ENCODE data around the gene RALGAPA2. TPM values are rescaled to one million over a fixed set of nuclear protein-coding genes. Genes with fewer than 3 reads are reported as not detected.

Gene RALGAPA2
- total and polyA plus RNA-seq, 2 of the 13 experiments (the other 11 are each of a cell fraction or from before 2014, with no cell fraction given), result 13.8 to 17.7 TPM

DNA sequence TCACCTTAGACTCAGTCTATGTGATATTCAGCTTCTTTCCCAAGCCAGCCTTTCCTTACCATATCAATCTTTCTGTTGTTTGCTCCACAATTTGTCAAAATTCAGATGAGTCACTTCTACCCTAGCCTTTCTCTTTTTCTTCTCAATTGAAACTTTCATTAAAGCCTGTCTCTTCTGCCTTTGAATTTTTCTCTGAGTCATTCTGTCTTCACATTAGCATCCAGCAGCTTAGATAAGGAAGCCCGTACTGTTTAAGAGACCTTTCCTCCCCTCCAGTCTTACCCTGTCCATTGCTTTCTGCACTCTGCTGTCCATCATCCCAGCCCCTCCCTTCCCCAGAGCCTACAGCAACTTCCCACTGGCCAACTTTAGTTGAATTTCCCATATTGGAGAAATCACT lies 34.9 kb upstream of the RALGAPA2 start (continued):
- TF ChIP-seq, protein P1, sequence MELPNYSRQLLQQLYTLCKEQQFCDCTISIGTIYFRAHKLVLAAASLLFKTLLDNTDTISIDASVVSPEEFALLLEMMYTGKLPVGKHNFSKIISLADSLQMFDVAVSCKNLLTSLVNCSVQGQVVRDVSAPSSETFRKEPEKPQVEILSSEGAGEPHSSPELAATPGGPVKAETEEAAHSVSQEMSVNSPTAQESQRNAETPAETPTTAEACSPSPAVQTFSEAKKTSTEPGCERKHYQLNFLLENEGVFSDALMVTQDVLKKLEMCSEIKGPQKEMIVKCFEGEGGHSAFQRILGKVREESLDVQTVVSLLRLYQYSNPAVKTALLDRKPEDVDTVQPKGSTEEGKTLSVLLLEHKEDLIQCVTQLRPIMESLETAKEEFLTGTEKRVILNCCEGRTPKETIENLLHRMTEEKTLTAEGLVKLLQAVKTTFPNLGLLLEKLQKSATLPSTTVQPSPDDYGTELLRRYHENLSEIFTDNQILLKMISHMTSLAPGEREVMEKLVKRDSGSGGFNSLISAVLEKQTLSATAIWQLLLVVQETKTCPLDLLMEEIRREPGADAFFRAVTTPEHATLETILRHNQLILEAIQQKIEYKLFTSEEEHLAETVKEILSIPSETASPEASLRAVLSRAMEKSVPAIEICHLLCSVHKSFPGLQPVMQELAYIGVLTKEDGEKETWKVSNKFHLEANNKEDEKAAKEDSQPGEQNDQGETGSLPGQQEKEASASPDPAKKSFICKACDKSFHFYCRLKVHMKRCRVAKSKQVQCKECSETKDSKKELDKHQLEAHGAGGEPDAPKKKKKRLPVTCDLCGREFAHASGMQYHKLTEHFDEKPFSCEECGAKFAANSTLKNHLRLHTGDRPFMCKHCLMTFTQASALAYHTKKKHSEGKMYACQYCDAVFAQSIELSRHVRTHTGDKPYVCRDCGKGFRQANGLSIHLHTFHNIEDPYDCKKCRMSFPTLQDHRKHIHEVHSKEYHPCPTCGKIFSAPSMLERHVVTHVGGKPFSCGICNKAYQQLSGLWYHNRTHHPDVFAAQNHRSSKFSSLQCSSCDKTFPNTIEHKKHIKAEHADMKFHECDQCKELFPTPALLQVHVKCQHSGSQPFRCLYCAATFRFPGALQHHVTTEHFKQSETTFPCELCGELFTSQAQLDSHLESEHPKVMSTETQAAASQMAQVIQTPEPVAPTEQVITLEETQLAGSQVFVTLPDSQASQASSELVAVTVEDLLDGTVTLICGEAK (IDR thresholded peaks at IDR 0.05), result no peak
- TF ChIP-seq, protein P1 (CRISPR knock-in tag; IDR thresholded peaks at IDR 0.05), result no peak
- TF ChIP-seq, protein P2, sequence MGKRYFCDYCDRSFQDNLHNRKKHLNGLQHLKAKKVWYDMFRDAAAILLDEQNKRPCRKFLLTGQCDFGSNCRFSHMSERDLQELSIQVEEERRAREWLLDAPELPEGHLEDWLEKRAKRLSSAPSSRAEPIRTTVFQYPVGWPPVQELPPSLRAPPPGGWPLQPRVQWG (CRISPR knock-in tag; IDR thresholded peaks at IDR 0.05; ENCODE audit: borderline replicate concordance, low read depth), result no peak

Measured in HepG2 (cell line).